HG03354 (cell line): ENCODE data around the gene LSM14B.
"Not testable (repeated sequence)": the region's sequence is repeated elsewhere in the genome, so short reads cannot be mapped to it uniquely, and the experiment has no call there.

Experiments used
- ATAC-seq: cut with Tn5 transposase; IDR thresholded peaks from one replicate; pipeline ENCODE4 v1.9.1; 2021; ENCODE audit warnings: mild to moderate bottlenecking; ENCODE audit not compliant: unreplicated experiment, poor library complexity, severe bottlenecking

LSM14B gene

GRCh38 chr20:62143081-62143956 lies 21.0 kb downstream of the LSM14B start, which contains the start of the genes PSMA7 and SS18L1:
TSS of gene PSMA7 (minus strand) at chr20:62143394. CDS start at chr20:62143303, 91 bp downstream.
TSS of gene SS18L1 (plus strand) at chr20:62143769. CDS start at chr20:62143821, 52 bp downstream.
- peak; percentile 83 for ATAC-seq

GRCh38 chr20:62143957-62144825 lies 21.9 kb downstream of the LSM14B start:
- ATAC-seq = peak; percentile 33

- ATAC-seq = no peak
Measured at GRCh38 chr20:62145688-62146018, 23.4 kb downstream of the LSM14B start.

GRCh38 chr20:62146019-62146755 lies 23.9 kb downstream of the LSM14B start:
- ATAC-seq = no peak

DNA sequence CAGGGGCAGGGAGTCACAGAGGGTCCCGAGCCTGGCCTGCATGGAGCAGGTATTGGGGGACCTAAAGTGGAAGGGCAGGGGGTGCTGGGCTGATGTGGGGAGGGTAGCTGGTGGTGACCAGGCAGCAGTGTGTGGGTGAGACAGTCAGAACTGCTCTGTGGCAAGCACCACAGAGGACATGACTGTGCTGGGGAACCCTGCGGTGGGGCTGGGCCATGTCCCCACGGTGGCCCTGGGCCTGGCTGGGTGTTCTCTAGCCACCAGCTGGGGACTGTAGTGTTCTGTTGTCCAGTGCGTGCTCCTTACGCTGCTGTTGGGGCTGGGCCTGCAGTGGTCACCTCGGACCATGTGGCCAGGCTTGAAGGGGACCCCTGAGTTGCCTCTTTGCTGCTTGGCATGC lies 24.9 kb downstream of the LSM14B start:
- no peak for ATAC-seq

DNA sequence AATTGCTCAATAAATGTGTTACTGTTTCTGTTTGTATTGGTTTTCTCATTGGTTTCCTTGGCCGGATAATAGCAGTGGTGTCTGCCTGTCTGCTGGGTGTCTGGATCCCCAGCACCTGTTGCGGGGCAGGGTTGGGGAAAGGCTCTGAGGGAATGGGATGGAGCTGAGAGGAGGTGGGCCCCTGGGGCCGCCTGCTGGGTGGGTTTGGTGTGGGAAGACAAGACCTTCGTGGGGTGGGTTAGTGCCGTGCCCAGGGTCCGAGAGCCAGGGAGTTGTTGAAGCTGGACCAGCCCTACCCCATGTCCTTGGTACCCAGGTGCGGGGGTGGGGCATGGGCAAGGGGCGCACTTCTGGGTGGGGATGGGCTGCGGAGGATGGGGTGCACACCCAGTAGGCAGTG lies 25.3 kb downstream of the LSM14B start:
- ATAC-seq = no peak

DNA sequence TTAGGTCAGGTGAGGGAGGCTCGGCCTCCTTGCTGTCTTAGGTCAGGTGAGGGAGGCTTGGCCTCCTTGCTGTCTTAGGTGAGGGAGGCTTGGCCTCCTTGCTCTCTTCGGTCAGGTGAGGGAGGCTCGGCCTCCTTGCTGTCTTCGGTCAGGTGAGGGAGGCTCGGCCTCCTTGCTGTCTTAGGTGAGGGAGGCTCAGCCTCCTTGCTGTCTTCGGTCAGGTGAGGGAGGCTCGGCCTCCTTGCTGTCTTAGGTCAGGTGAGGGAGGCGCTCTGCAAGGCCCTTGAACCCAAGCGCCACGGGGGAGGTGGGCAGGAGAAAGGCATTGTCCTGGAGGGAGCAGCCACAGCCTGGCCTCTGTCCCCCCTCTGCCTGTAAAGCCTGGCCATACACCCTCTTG lies 26.1 kb downstream of the LSM14B start:
- not testable (repeated sequence) for ATAC-seq

DNA sequence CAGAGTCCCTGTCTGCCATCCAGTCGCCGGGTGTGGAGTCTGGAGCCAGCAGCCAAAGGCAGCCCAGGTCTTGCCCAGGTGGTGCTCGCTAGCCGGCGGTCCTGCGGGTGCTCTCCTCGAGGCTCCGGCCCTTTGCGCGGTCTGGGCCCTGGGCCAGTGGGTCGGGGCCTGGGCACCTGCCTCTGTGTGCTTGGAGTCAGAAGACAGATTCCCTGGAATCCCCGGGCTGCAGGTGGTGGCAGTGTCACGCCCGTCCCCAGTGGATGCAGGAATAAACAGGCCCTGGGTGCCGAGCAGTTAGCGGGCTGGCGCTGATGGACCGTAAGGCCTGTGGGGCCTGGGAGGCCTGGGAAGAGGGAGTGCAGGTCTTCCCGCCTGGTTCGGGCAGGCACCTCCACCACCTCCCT lies 26.6 kb downstream of the LSM14B start:
- ATAC-seq = no peak

DNA sequence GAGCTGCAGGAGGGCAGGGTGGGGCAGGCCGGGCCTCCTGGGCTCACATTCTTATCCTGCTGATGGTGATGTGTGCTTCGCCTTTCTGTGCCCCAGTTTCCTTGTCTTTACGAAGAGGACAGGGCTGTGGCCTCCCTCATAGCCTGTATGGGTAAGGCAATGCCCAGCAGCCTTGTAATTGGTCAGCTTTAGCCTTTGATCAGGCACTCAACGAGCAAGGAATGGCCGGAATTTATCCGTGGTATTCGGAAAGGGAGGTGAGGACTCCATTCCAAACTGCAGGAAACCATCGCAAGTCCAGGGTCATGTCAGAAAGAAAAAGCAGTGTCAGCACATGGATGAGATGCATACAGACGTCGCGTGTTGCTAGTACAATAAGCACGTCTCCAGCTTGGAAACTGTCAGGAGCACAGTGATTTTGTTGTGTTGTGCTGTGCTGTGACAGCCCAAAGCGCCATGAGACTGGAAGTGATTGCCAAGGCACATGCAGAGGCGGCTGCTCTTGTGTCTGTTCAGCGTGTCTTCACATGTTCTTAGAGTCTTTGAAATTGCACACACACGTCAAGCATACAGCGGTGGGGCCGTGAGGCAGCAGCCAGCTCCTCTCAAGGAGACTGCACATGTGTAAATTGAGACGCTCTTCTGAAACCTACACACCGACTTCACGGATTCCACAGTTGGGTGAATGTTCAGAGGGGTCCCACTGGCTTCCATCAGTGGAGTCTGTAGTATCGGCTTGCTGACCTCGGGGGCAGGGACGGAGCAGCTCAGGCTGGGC lies 27.4 kb downstream of the LSM14B start:
- ATAC-seq = no peak

GRCh38 chr20:62150310-62150575 lies 28.0 kb downstream of the LSM14B start:
- no peak for ATAC-seq

DNA sequence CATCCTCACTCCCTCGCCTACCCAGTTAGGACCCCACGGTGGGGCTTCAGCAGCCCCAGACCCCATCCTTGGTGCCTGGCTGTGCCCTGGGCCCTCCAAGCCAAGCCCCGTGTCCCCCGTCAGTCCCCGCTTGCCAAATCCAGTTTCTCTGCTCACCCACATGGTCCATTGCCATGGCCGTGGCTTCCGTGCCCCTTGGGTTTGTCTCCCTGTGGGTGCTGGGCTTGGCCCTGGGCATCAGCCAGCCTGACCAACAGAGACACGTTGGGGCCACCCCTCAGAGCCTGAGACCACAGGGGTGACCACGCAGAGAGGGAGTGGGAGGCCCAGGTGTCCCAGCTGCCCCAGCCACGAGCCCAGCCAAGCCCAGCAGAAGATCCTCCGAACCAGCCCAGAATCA lies 28.9 kb downstream of the LSM14B start:
- no peak for ATAC-seq

DNA sequence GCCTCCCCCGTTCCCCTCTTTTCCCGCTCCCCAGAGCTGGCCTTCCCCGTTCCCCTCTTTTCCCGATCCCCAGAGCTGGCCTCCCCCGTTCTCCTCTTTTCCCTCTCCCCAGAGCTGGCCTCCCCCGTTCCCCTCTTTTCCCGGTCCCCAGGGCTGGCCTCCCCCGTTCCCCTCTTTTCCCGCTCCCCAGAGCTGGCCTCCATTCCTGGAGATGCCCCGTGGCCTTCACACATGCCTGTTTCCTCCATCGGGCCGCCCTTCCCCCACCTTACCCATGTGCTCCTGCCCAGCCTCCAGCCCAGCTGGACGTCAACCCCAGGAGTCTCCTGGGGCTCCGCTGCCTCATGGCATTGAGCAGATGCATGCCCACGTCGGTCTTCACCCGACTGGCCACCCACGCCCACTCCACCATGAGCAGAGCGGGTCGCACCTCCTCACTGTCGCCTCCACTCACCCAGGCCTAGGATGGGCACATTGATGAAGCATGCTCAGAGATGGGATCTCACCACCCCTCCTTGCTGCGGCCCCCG lies 29.6 kb downstream of the LSM14B start:
- no peak for ATAC-seq

GRCh38 chr20:62155428-62156253 lies 33.4 kb downstream of the LSM14B start:
- no peak for ATAC-seq

DNA sequence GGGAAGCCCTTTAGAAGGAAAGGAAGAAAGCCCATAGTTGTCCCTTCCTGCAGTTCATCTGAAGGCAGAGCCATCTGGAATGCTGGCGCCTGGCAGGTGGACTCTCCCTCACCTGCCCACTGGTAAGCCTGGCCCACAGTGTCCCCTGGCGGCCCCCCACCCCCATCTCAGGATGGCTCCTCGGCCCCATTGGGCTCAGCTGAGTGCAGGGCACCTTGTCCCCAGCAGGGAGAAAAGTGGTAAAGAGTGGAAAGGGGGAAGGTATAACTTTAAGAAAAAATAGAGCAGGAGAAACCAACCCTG lies 33.9 kb downstream of the LSM14B start:
- no peak for ATAC-seq

DNA sequence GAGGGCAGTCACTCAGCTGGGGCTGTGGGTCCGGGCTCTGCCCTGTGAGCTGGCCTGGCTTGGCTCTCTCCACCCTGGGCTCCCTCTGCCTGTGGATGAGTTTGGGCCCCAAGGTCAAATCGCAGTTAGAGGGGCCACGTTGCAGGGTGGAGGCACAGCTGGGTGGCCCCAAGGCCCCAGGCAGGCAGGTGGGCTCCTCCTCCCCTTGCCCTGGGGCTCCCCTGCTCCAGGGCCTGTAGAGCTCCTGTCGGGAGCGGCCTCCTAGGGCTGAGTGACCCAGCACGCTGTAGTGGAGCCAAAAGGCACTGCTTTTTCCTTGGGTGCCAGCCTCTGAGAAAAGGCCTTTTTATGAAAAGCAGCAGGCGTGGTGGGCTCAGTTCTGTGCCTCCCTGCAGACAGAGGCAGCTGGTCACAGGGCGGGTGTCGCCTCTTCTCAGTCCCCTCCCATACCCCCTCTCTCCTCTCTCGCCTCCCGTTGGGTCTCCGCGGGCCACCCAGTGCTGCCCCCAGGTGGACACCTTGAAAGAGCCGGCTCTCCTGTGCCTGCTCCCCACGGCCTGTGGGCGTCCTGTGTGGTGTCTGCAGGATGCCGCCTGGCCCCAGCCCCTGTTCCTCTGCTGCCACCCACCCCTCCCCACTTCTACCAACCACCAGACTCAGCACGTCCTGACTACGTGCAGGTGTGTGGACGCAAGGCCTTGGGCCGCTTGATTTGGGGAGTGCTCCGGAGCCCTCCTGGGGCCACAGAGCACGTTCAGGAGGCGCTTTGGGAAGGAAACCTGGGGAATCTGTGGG lies 34.5 kb downstream of the LSM14B start:
- peak; percentile 77 for ATAC-seq

- no peak for ATAC-seq
Measured at GRCh38 chr20:62157387-62158087, 35.3 kb downstream of the LSM14B start.

- ATAC-seq = no peak
Measured at GRCh38 chr20:62158088-62158400, 35.8 kb downstream of the LSM14B start.

DNA sequence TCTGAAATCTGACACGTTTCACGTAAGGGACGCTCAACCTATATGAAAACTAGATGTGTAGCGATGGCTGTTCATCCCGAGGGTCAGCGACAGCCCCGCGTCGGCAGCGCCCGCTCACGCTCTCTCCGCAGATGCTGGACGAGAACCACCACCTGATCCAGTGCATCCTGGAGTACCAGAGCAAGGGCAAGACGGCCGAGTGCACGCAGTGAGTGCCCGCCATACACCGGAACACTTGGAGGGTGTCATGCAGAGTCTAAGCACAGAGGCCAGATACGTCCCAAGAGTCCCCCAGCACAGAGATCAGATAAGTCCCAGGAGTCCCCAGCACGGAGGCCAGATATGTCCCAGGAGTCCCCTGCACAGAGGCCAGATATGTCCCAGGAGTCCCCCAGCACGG lies 36.3 kb downstream of the LSM14B start:
- no peak for ATAC-seq
